ENCODE measurements around the gene CAPN7.

CAPN7 gene

GRCh38 chr3:15279205-15279604 is 73.2 kb downstream of the CAPN7 start:
- DNase-seq, result no peak

- no peak for DNase-seq
Observed at GRCh38 chr3:15279671-15280402, 73.8 kb downstream of the CAPN7 start.

DNA sequence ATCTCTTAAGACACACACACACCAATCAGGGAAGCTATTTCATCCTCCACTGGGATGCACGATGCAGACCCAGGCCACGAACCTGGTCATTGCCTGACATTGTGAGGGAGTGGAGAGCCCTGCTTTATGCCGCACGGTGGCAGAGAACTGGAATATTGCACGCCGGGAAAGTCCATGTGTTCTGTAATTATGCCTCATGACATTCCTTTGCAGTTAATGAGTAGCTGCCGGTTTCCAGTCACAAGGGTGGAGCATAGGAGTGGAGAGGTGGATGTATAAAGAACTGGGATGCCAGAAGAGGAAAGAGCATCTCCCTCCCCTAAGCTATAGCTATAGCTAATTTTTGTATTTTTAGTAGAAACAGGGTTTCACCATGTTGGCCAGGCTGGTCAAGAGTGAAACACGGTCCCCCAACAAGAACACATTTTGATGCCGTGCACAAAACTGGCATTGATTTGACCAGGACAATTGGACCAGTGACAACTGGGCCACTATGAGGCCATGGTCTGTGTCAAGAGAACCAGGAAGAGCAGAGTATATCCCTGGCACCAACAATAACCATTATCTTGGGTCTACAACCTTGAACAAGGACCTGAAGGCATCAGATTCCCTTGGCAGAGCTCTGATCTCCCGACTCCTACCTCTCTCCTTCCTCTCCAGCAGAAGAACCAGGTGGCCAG is 74.9 kb downstream of the CAPN7 start:
- DNase-seq, result no peak

DNA sequence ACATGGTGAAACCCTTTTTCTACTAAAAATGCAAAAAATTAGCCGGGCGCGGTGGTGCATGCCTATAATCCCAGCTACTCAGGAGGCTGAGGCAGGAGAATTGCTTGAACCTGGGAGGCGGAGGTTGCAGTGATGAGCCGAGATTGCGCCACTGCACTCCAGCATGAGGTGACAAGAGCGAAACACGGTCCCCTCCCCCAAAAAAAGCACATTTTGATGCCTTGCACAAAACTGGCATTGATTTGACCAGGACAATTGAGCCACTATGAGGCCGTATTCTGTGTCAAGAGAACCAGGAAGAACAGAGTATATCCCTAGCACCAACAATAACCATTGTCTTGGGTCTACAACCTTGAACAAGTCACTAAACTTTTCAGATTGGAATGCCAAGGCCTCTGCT is 75.8 kb downstream of the CAPN7 start:
- no peak for DNase-seq

GRCh38 chr3:15283702-15284101 is 77.7 kb downstream of the CAPN7 start:
- DNase-seq, result no peak

- DNase-seq, result peak; percentile 86
Observed at GRCh38 chr3:15284121-15284889, 78.3 kb downstream of the CAPN7 start.

DNA sequence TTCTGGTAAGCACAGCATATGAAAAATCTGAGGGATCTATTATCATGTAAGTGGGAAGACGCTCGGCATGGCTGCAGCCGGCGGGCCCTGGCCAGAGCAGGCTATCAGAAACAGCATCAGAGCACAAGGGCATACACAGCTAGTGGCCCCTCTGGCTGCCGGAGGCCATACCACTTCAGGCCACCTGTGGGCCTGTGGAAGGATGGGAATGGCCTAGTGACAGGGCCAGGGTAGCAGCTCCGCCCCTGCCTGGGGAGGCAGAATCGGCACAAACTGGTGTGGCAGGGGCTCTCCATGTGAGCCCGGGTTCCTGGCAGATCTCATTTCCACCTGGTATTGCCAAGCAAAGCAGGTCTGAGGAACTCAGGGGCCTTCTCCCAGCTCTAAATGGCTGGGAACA is 80.0 kb downstream of the CAPN7 start:
- no peak for DNase-seq

- DNase-seq, result no peak
Observed at GRCh38 chr3:15287565-15288330, 81.7 kb downstream of the CAPN7 start.

DNA sequence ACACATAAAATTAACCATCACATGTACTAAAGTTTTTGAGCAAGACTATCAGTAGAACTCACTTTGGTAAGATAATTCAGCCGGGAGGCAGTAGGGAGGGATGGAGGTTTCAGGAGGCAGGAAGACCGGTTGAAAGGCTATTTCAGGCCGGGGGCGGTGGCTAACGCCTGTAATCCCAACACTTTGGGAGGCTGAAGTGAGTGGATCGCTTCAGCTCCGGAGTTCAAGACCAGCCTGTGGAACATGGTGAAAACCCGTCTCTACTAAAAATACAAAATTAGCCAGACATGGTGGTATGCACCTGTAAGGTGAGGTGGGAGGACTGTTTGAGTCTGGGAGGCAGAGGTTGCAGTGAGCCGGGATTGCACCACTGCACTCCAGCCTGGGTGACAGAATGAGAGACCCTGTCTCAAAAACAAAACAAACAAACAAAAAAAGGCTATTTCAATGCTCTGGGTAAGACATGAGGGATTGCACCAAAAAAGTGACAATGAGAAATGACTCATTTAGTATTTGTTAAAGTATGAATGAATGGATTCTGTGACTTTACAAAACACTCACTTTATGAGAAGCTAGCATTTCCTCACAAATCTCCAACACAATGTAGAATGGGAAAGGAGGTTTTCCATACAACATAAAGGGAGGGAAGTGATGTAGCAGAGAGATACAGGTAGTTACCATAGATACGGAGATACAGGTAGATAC is 82.4 kb downstream of the CAPN7 start:
- DNase-seq, result no peak

GRCh38 chr3:15289661-15290060 is 83.6 kb downstream of the CAPN7 start:
- no peak for DNase-seq

- DNase-seq, result no peak
Observed at GRCh38 chr3:15290736-15291135, 84.7 kb downstream of the CAPN7 start.

DNA sequence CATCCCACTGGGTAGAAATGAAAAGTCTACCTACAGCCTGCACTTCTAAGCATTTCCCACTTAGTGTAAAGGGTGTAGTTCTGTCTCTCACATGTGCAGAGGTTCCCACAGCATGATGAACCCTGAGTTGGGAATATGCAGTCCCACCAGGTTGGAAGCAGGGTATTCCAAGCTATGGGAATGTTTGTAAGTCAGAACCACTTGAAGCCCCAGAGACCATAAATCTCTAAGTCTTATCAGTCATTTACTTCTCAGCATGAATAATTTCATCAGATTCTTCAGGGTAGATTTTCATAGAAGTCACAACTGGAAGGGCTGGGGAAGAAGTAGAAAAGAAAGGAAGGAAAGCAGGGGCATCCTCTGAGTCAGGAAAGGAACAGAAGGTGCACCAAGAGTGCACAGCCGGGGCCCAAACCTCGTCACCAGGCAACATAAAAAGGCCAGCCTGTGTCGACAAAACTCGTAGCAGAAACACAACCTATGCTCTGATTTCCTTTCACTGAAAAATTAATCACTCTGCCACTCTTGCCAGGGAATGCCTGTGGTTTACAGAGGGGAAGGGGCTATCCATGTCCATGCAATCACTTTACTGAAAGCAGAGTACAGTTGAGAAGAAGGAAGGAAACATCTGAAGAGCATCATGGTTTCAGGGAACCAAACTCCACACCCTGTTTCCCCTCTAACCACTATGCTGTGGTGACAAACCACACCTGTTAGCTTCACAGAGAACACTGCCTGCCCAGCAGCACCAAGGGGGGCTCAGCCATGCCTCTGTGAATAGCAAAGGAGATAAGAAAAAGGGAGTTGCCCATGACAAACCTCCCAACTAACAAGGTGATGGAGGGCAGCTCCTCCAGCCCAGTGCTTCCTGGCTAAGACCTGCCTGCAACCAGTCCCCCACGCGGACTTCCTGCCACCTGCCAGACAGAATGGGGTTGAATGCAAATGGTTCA is 85.8 kb downstream of the CAPN7 start:
- no peak for DNase-seq

DNA sequence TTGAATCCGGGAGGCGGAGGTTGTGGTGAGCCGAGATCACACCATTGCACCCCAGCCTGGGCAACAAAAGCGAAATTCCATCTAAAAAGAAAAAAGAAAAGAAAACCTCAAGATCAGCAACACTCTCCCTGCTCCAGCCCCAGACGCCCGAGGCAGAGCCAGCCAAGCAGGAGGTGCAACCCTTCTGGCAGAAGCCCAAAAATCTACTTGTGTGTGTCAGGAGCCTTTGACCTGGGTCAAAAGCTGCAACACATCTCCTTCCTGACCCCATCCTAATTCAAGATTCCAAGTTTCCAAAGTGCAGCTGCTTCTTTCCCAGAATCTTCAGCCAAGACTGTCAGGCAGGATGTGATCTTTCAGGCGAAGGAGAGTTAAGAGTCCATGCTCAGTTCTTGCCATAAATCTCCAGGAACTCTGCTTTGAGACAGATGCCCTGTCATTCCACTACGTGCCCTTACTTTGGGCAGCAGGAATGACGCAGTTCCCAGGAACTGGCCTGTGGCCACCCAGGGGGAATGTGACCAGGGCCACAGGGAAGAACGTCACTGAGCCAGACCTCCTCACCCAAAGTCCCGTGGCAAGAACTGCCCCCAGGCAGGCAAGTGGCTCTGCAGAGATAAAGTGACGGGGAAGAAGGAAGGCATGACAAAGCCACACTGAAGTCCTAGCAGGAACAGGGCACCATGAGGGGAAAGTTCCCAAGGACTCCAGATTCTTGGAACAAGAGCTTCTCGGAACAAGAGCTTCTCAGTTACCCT is 86.9 kb downstream of the CAPN7 start:
- no peak for DNase-seq

DNA sequence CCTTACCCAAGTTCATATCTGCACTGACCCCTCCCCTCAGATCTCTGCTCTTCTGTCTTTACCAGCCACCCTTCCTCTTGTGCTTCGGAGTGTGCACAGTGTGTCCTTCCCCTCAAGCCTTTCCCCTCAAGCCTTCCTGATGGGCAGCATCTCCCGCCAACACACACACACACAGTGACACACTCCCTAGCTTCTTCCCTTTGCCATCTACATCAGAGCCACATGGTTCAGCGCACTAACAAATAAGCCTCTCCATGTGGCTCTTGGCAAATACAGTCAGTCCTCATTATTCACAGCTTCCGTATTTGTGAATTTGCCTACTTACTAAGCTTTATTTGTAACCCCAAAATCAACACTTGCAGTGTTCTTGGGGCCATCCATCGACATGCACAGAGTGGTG is 88.9 kb downstream of the CAPN7 start:
- DNase-seq, result no peak

- DNase-seq, result no peak
Observed at GRCh38 chr3:15295506-15295905, 89.5 kb downstream of the CAPN7 start.

DNA sequence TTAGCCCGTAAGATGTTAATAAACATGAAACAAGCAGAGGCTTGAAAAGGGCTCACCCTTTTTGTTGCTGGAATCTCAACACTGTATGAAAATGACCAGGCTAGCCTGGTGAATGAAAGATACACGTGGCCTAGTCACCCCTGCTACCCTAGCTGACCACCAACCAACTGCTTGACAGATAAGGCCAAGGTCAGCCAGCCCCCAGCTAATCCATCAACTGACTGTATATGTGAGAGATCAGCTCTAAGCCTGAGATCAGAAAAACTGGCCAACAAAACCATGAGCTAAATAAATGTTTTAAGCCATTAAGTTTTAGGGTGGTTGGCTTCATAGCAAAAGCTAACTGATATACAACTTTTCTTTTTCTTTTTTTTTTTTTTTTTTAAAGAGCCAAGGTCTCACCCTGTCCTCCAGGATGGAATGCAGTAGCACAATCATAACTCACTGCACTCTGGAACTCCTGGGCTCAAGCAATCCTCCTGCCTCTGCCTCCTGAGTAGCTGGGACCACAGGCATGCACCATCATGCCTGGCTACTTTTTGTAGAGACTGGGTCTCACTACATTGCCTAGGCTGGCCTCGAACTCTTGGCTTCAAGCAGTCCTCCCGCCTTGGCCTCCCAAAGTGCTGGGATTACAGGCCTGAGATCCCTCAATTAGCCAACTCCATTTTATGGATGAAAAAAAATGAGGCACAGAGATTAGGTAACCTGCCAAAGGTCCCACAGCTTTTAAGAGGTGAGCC is 91.7 kb downstream of the CAPN7 start:
- DNase-seq, result no peak

- DNase-seq, result no peak
Observed at GRCh38 chr3:15298504-15298903, 92.5 kb downstream of the CAPN7 start.

- peak; percentile 59 for DNase-seq
Observed at GRCh38 chr3:15299036-15299435, 93.0 kb downstream of the CAPN7 start.

GRCh38 chr3:15300323-15301078 is 94.5 kb downstream of the CAPN7 start:
- DNase-seq, result no peak
